ENCODE results near the gene PRRG2. TPM values are rescaled to one million over a fixed set of nuclear protein-coding genes. Genes with fewer than 3 reads are reported as not detected.

PRRG2 gene
- total and polyA plus RNA-seq, 10 of the 15 experiments (the other 5 are each of a cell fraction or from before 2014, with no cell fraction given): 0.09 to 2.1 (median 0.86) TPM

GRCh38 chr19:49559928-49560327 lies 21.2 kb upstream of the PRRG2 start:
- FAIRE-seq (no peak), ATAC-seq (no peak), DNase-seq (ENCODE audit: low read depth, low spot score) (no peak)
- intact Hi-C loops (cut with micrococcal nuclease; ENCODE audit: unreplicated experiment): no loop called here
- WGBS (ENCODE audit: insufficient coverage, insufficient replicate concordance, low lambda C conversion rate, missing lambda C conversion rate): 76% methylated on average over 15 of the region's 15 CpGs
- Histone ChIP-seq H3K9me3 (replicated peaks; ENCODE audit: control insufficient read depth, insufficient read depth, low read length) (no peaks in the 10 kb centered on the region), H3K36me3 (ENCODE audit: control insufficient read depth in 2 of 2, insufficient read depth in 2 of 2, low read length in 1 of 2) (peaks cover 12 to 26% of the 10 kb centered on the region in 2 experiments), H3K79me2 (ENCODE audit: control insufficient read depth, insufficient read depth, low read length) (no peaks in the 10 kb centered on the region; the same call in 1 of the 2 replicates), H3K9ac (ENCODE audit: control insufficient read depth, insufficient read depth, low read length) (no peak overlapping the region), H3K27ac (ENCODE audit: control insufficient read depth, insufficient read depth) (no peak overlapping the region), H2AFZ (ENCODE audit: control insufficient read depth, low read depth, low read length) (no peak overlapping the region), H4K20me1 (ENCODE audit: control insufficient read depth, insufficient read depth) (no peaks in the 10 kb centered on the region), H3K27me3 (replicated peaks in 1 of 2; ENCODE audit: control insufficient read depth in 2 of 2, insufficient read depth in 2 of 2, low read length in 1 of 2) (no peaks in the 10 kb centered on the region), H3K4me2 (ENCODE audit: control insufficient read depth, insufficient read depth) (no peak overlapping the region), H3K4me3 (no peak overlapping the region), H3K4me1 (ENCODE audit: control insufficient read depth, insufficient read depth, low read length) (no peaks in the 10 kb centered on the region)
- RAD21 ChIA-PET (ENCODE audit: unreplicated experiment): no interaction called here
- CTCF ChIA-PET: interaction anchor here (3.0 kb wide), 1 partner anchor 11 kb away, joined by 24 read pairs; no protein-coding TSS in a partner anchor
- no peak for TF ChIP-seq BRCA1 (IDR thresholded peaks at IDR 0.05; ENCODE audit: low read depth, low read length)
- no peak for TF ChIP-seq SRF (IDR thresholded peaks at IDR 0.05; ENCODE audit: low read depth in 2 of 2, low read length in 2 of 2)
- no peak for TF ChIP-seq CUX1 (IDR thresholded peaks at IDR 0.05; ENCODE audit: insufficient replicate concordance, low read depth, low read length)
- no peak for TF ChIP-seq NBN (IDR thresholded peaks at IDR 0.05)
- POLR2A ChIA-PET: interaction anchor here (0.5 kb wide), 1 partner anchor 15 kb away, joined by 3 read pairs; no protein-coding TSS in a partner anchor
- SMC1A ChIA-PET (ENCODE audit: uncharacterized antibody, unreplicated experiment): no interaction called here
- in situ Hi-C loops (cut with MboI): no loop called here
- BruUV-seq (replicated peaks): no TSS peak
